H1 (cell line): Measurements from ENCODE around the gene SDSL. TPM values are rescaled to one million over a fixed set of nuclear protein-coding genes. Genes with fewer than 3 reads are reported as not detected.

Experiments
- CTCF ChIA-PET: fragments of 300-600 bp; sonication (Branson Sonifier 250); formaldehyde crosslinking; loops from one replicate; lab custom pipeline; 2021; ENCODE audit not compliant: partially characterized antibody; lab: Charles Lee
- POLR2A ChIA-PET: fragments of 300-600 bp; sonication (Branson Sonifier 250); formaldehyde crosslinking; loops from one replicate; lab custom pipeline; 2021; ENCODE audit warnings: inconsistent platforms; ENCODE audit not compliant: partially characterized antibody; lab: Charles Lee
- DNase-seq, 2 experiments: peaks; one replicate each; pipeline versions ENCODE4 v3.0.0 to v3.0.0-alpha.2; 2010 to 2022; ENCODE audit warnings: low spot score in 2 of 2, low read depth in 1 of 2, mixed read lengths in 1 of 2
- FAIRE-seq: peaks from 2 replicates; lab custom pipeline; 2011; peaks lifted over from hg19 to GRCh38; lab: Jason Lieb, UNC
- H2AFZ ChIP-seq: 2 replicates; pipeline ENCODE4 v1.8.1; 2012; ENCODE audit warnings: low read length, inconsistent platforms
- H2AK5ac ChIP-seq: 2 replicates; pipeline ENCODE4 v1.6.1; 2013; ENCODE audit warnings: low read depth, low read length
- H2BK120ac ChIP-seq: replicated peaks from 2 replicates; pipeline ENCODE3; 2013; ENCODE audit warnings: low read depth, low read length, inconsistent platforms
- H2BK12ac ChIP-seq: 2 replicates; pipeline ENCODE4 v1.6.1; 2013; ENCODE audit warnings: low read depth, low read length
- H2BK15ac ChIP-seq: 2 replicates; pipeline ENCODE4 v1.6.1; 2013; ENCODE audit warnings: low read length
- H2BK20ac ChIP-seq: 2 replicates; pipeline ENCODE4 v1.6.1; 2013; ENCODE audit warnings: low read length
- H2BK5ac ChIP-seq: 2 replicates; pipeline ENCODE4 v1.6.1; 2013; ENCODE audit warnings: low read depth, low read length
- H3K14ac ChIP-seq: 2 replicates; pipeline ENCODE4 v1.6.1; 2013; ENCODE audit warnings: inconsistent platforms; ENCODE audit not compliant: insufficient read length
- H3K18ac ChIP-seq: 2 replicates; pipeline ENCODE4 v1.6.1; 2013; ENCODE audit warnings: low read length; ENCODE audit errors: extremely low read depth
- H3K23ac ChIP-seq: 2 replicates; pipeline ENCODE4 v1.6.1; 2013; ENCODE audit warnings: inconsistent platforms; ENCODE audit not compliant: insufficient read length
- H3K23me2 ChIP-seq: 2 replicates; pipeline ENCODE4 v1.6.1; 2013; ENCODE audit warnings: low read depth, low read length
- H3K27ac ChIP-seq: 2 replicates; pipeline ENCODE4 v1.6.1; 2011; ENCODE audit warnings: low read depth, low read length, inconsistent platforms
- H3K27me3 ChIP-seq, 4 experiments: replicated peaks in 1 of 4; 1 replicate in 1 of 4; 2 replicates in 3 of 4; pipeline versions ENCODE4 v1.6.1 to v1.8.1; 2011 to 2013; ENCODE audit warnings: low read length in 3 of 4, mild to moderate bottlenecking in 3 of 4, inconsistent platforms in 2 of 4, mixed read lengths in 2 of 4, moderate library complexity in 1 of 4; ENCODE audit not compliant: control insufficient read depth in 3 of 4, insufficient read depth in 3 of 4; ENCODE audit errors: extremely low read depth in 1 of 4
- H3K36me3 ChIP-seq, 4 experiments: 2 replicates each; pipeline versions ENCODE4 v1.6.1 to v1.8.1; 2011 to 2013; ENCODE audit warnings: mild to moderate bottlenecking in 4 of 4, low read length in 3 of 4, moderate library complexity in 2 of 4, control low read depth in 1 of 4, inconsistent platforms in 1 of 4; ENCODE audit not compliant: insufficient read depth in 4 of 4, control insufficient read depth in 2 of 4
- H3K4ac ChIP-seq: replicated peaks from 2 replicates; pipeline ENCODE3; 2013; ENCODE audit warnings: low read length, low read depth, mixed read lengths, inconsistent platforms; ENCODE audit not compliant: insufficient read length
- H3K4me1 ChIP-seq, 4 experiments: replicated peaks in 1 of 4; 1 replicate in 1 of 4; 2 replicates in 3 of 4; pipeline versions ENCODE4 v1.6.1 to v1.8.1; 2011 to 2013; ENCODE audit warnings: low read length in 3 of 4, inconsistent platforms in 2 of 4, mixed read lengths in 1 of 4; ENCODE audit not compliant: insufficient read depth in 4 of 4, control insufficient read depth in 3 of 4
- H3K4me2 ChIP-seq, 2 experiments: 2 replicates each; pipeline versions ENCODE4 v1.6.1 to v1.8.1; 2011 to 2013; ENCODE audit warnings: low read depth in 2 of 2, low read length in 2 of 2, control low read depth in 1 of 2, inconsistent platforms in 1 of 2, mild to moderate bottlenecking in 1 of 2; ENCODE audit not compliant: insufficient read depth in 1 of 2
- H3K4me3 ChIP-seq, 4 experiments: fragments of 200-600, 300-600 bp in 1 of 4; sonication (generic), shearing (Covaris generic), sonication (Bioruptor Twin) in 1 of 4; 2 replicates each; pipeline versions ENCODE4 v1.5.1 to v1.8.1; 2011 to 2016; ENCODE audit warnings: low read length in 4 of 4, low read depth in 3 of 4, control low read depth in 2 of 4, inconsistent platforms in 2 of 4, mild to moderate bottlenecking in 2 of 4, mixed read lengths in 1 of 4, moderate library complexity in 1 of 4; ENCODE audit not compliant: insufficient read depth in 2 of 4; ENCODE audit errors: extremely low read depth in 1 of 4
- H3K56ac ChIP-seq: replicated peaks from 2 replicates; pipeline ENCODE3; 2013; ENCODE audit warnings: low read depth, mild to moderate bottlenecking, mixed read lengths, low read length, inconsistent platforms; ENCODE audit not compliant: insufficient read length
- H3K79me1 ChIP-seq: 2 replicates; pipeline ENCODE4 v1.6.1; 2013; ENCODE audit warnings: low read depth, low read length, control low read depth
- H3K79me2 ChIP-seq, 2 experiments: 2 replicates each; pipeline versions ENCODE4 v1.6.1 to v1.8.1; 2012 to 2013; ENCODE audit warnings: low read length in 2 of 2, mild to moderate bottlenecking in 2 of 2, inconsistent platforms in 1 of 2; ENCODE audit not compliant: insufficient read depth in 2 of 2, control insufficient read depth in 1 of 2
- H3K9ac ChIP-seq, 4 experiments: replicated peaks in 1 of 4; 1 replicate in 1 of 4; 2 replicates in 3 of 4; pipeline versions ENCODE4 v1.6.1 to v1.8.1; 2011 to 2013; ENCODE audit warnings: low read depth in 3 of 4, low read length in 3 of 4, control low read depth in 2 of 4, mild to moderate bottlenecking in 2 of 4, moderate library complexity in 2 of 4, inconsistent platforms in 1 of 4; ENCODE audit errors: extremely low read depth in 1 of 4
- H3K9me3 ChIP-seq, 2 experiments: 2 replicates each; pipeline versions ENCODE4 v1.6.1 to v1.8.1; 2012 to 2013; ENCODE audit warnings: mild to moderate bottlenecking in 2 of 2, moderate library complexity in 2 of 2, control low read depth in 1 of 2, inconsistent platforms in 1 of 2, low read depth in 1 of 2, low read length in 1 of 2, mixed read lengths in 1 of 2; ENCODE audit not compliant: insufficient read depth in 2 of 2
- H4K20me1 ChIP-seq, 2 experiments: replicated peaks in 1 of 2; 2 replicates each; pipeline versions ENCODE3 to v1.8.1; 2011 to 2013; ENCODE audit warnings: inconsistent platforms in 2 of 2, low read length in 2 of 2, mild to moderate bottlenecking in 1 of 2; ENCODE audit not compliant: insufficient read depth in 2 of 2, control insufficient read depth in 1 of 2
- H4K5ac ChIP-seq: 2 replicates; pipeline ENCODE4 v1.6.1; 2013; ENCODE audit warnings: low read length, low read depth, mixed read lengths, inconsistent platforms; ENCODE audit not compliant: insufficient read length
- H4K8ac ChIP-seq: 2 replicates; pipeline ENCODE4 v1.8.0; 2013; ENCODE audit warnings: mild to moderate bottlenecking, moderate library complexity, low read length, inconsistent platforms; ENCODE audit not compliant: insufficient read depth; ENCODE audit errors: extremely low read depth
- H4K91ac ChIP-seq: replicated peaks from 2 replicates; pipeline ENCODE3; 2013; ENCODE audit warnings: low read length, mixed read lengths, inconsistent platforms; ENCODE audit not compliant: insufficient read length
- ASH2L ChIP-seq: fragments of 200-600, 300-600 bp; sonication (generic); IDR thresholded peaks from one replicate; pipeline ENCODE4 v1.7.1; 2017; ENCODE audit warnings: low read length
- ATF2 ChIP-seq: IDR thresholded peaks from 2 replicates; pipeline ENCODE4 v1.6.1; 2012; ENCODE audit warnings: low read length, inconsistent platforms
- BACH1 ChIP-seq: IDR thresholded peaks from 2 replicates; pipeline ENCODE4 v1.6.1; 2012; ENCODE audit warnings: low read length, improper control_type of control experiment
- CBX5 ChIP-seq: fragments of 300-800, 300-1000 bp; sonication (generic); IDR thresholded peaks from 2 replicates; pipeline ENCODE4 v1.7.1; 2016; ENCODE audit warnings: antibody characterized with exemption, low read length, low read depth
- EP300 ChIP-seq, 2 experiments: IDR thresholded peaks; 1 replicate in 1 of 2; 2 replicates in 1 of 2; pipeline ENCODE4 v1.6.1; 2011 to 2012; ENCODE audit warnings: low read depth in 2 of 2, low read length in 2 of 2, mild to moderate bottlenecking in 2 of 2, borderline replicate concordance in 1 of 2, inconsistent platforms in 1 of 2, moderate library complexity in 1 of 2
- KDM5A ChIP-seq: fragments of 200-600 bp; IDR thresholded peaks from 2 replicates; pipeline ENCODE4 v1.7.1; 2012; ENCODE audit warnings: mild to moderate bottlenecking, low read length, inconsistent platforms, mixed read lengths
- MAFK ChIP-seq: IDR thresholded peaks from 2 replicates; pipeline ENCODE4 v1.6.1; 2012; ENCODE audit warnings: low read depth, mild to moderate bottlenecking, improper control_type of control experiment, low read length
- RXRA ChIP-seq: IDR thresholded peaks from 2 replicates; pipeline ENCODE4 v1.6.1; 2011; ENCODE audit warnings: low read depth, mild to moderate bottlenecking, low read length, moderate library complexity; ENCODE audit not compliant: insufficient read depth
- SIRT6 ChIP-seq: IDR thresholded peaks from one replicate; pipeline ENCODE4 v1.7.1; 2012; ENCODE audit warnings: low read length, inconsistent platforms
- SRF ChIP-seq: IDR thresholded peaks from 2 replicates; pipeline ENCODE4 v1.6.1; 2011; ENCODE audit warnings: mild to moderate bottlenecking, low read depth, low read length, moderate library complexity
- TBP ChIP-seq: IDR thresholded peaks from 2 replicates; pipeline ENCODE4 v1.6.1; 2011; ENCODE audit warnings: low read depth, low read length, improper control_type of control experiment
- ZNF274 ChIP-seq: IDR thresholded peaks from 2 replicates; pipeline ENCODE4 v1.7.0; 2012; ENCODE audit warnings: low read length, borderline replicate concordance; ENCODE audit errors: extremely low read depth
- WGBS, 2 experiments: shearing (Covaris generic) in 1 of 2; methylation state at CpG; one replicate each; pipeline versions ENCODE4 v1.1.6 to v1.1.7; 2013 to 2015; ENCODE audit warnings: low lambda C conversion rate in 2 of 2, mixed read lengths in 2 of 2, inconsistent platforms in 1 of 2, low coverage in 1 of 2, missing lambda C conversion rate in 1 of 2; ENCODE audit not compliant: insufficient replicate concordance in 2 of 2, insufficient coverage in 1 of 2, insufficient read length in 1 of 2; ENCODE audit errors: extremely low coverage in 1 of 2, missing lambda C conversion rate in 1 of 2; 5-methylcytosine and 5-hydroxymethylcytosine counted together
- polyA plus RNA-seq, 7 experiments: library from polyadenylated mRNA; depleted of rRNA in 3 of 7; stranded (reverse) in 5 of 7; unstranded in 2 of 7; fragments of >200 nt in 5 of 7; fragments of 200-250 nt in 2 of 7; gene quantifications; 1 replicate in 5 of 7; 2 replicates in 1 of 7; 4 replicates in 1 of 7; pipeline versions ENCODE4 v1.2.1 to v1.2.3, GENCODE V29; 2011 to 2013; ENCODE audit warnings: missing spikeins in 2 of 7, mixed read lengths in 2 of 7
- total RNA-seq: library from RNA; stranded (reverse); fragmentation: NEBNext Ultra II Directional; extraction: Animal tissue kit (Norgen Biotek cat#: 25700); gene quantifications from 2 replicates; pipeline ENCODE4 v1.2.1, GENCODE V29; 2021

The SDSL gene
- total and polyA plus RNA-seq, 2 of the 8 experiments (the other 6 are each of a cell fraction or from before 2014, with no cell fraction given): 0.69 to 1.3 TPM

GRCh38 chr12:113391650-113392337 lies 30.4 kb upstream of the SDSL start:
- peaks cover 12% of the 10 kb centered on the region; the same call in 1 of the 2 replicates for H3K23me2 ChIP-seq
- H3K56ac ChIP-seq: no peak overlapping the region
- peaks cover 0 to 2% (median under 1%) of the 10 kb centered on the region in 4 experiments; a peak in 5 of 8 replicates for H3K36me3 ChIP-seq
- no peak overlapping the region for H2AK5ac ChIP-seq
- no peaks in the 10 kb centered on the region for H3K79me2 ChIP-seq
- H3K14ac ChIP-seq: no peak overlapping the region
- H2BK12ac ChIP-seq: no peak overlapping the region
- no peak overlapping the region for H4K8ac ChIP-seq
- no peak overlapping the region for H2AFZ ChIP-seq
- no peak overlapping the region for H3K4me3 ChIP-seq
- H3K9me3 ChIP-seq: no peaks in the 10 kb centered on the region
- H3K4ac ChIP-seq: no peak overlapping the region
- H3K18ac ChIP-seq: no peak overlapping the region
- H3K9ac ChIP-seq: no peak overlapping the region
- no peak overlapping the region for H3K4me2 ChIP-seq
- no peaks in the 10 kb centered on the region for H3K79me1 ChIP-seq
- ChIA-PET CTCF (interaction anchor here (0.7 to 1.1 kb wide), 2 partner anchors 75 to 1832 kb away, joined by 3 read pairs; no protein-coding TSS in a partner anchor), POLR2A (interaction anchor here (0.9 to 1.2 kb wide), 2 partner anchors 14 to 81 kb away, joined by 3 read pairs; no protein-coding TSS in a partner anchor)
- no peak overlapping the region for H3K27ac ChIP-seq
- 92% methylated on average over 9 of the region's 9 CpGs; no CpG with 5 or more reads in 1 of the 2 experiments for WGBS, 2 experiments
- no peaks in the 10 kb centered on the region for H3K4me1 ChIP-seq
- no peak overlapping the region for H2BK5ac ChIP-seq
- H2BK15ac ChIP-seq: no peak overlapping the region
- peaks cover 0 to 3% of the 10 kb centered on the region in 2 experiments for H4K20me1 ChIP-seq
- no peak overlapping the region for H4K91ac ChIP-seq
- H3K27me3 ChIP-seq: no peaks in the 10 kb centered on the region
- no peak for FAIRE-seq
- H3K23ac ChIP-seq: no peak overlapping the region
- H4K5ac ChIP-seq: no peak overlapping the region
- no peak overlapping the region for H2BK20ac ChIP-seq
- no peak overlapping the region for H2BK120ac ChIP-seq
- no peak for DNase-seq
- TF ChIP-seq MAFK: no peak
- TF ChIP-seq ATF2: no peak
- TF ChIP-seq ZNF274: no peak
- no peak for TF ChIP-seq SIRT6
- TF ChIP-seq SRF: no peak
- no peak for TF ChIP-seq KDM5A
- no peak for TF ChIP-seq ASH2L
- no peak for TF ChIP-seq EP300 (IDR thresholded peaks at IDR 0.05; ENCODE audit: borderline replicate concordance in 1 of 2, low read depth in 2 of 2, low read length in 2 of 2)
- TF ChIP-seq RXRA: no peak
- TF ChIP-seq TBP: no peak
- no peak for TF ChIP-seq CBX5
- TF ChIP-seq BACH1: no peak
